Measurements from ENCODE around the gene ADAMTS8.

Gene ADAMTS8

GRCh38 chr11:130462101-130462885 lies 33.9 kb upstream of the ADAMTS8 start:
- DNase-seq = no peak

- no peak for DNase-seq
Observed at GRCh38 chr11:130459521-130459920, 31.1 kb upstream of the ADAMTS8 start.

GRCh38 chr11:130458410-130458729 lies 30.0 kb upstream of the ADAMTS8 start:
- DNase-seq = no peak

GRCh38 chr11:130457623-130458409 lies 29.4 kb upstream of the ADAMTS8 start:
- no peak for DNase-seq

- no peak for DNase-seq
Observed at GRCh38 chr11:130456286-130456685, 27.9 kb upstream of the ADAMTS8 start.

- DNase-seq = no peak
Observed at GRCh38 chr11:130455483-130456127, 27.2 kb upstream of the ADAMTS8 start.

- no peak for DNase-seq
Observed at GRCh38 chr11:130454491-130455252, 26.3 kb upstream of the ADAMTS8 start.

GRCh38 chr11:130452940-130453339 lies 24.5 kb upstream of the ADAMTS8 start:
- no peak for DNase-seq

- no peak for DNase-seq
Observed at GRCh38 chr11:130452176-130452575, 23.8 kb upstream of the ADAMTS8 start.

GRCh38 chr11:130451231-130452019 lies 23.0 kb upstream of the ADAMTS8 start:
- no peak for DNase-seq

GRCh38 chr11:130449996-130450769 lies 21.8 kb upstream of the ADAMTS8 start:
- DNase-seq = no peak

- DNase-seq = no peak
Observed at GRCh38 chr11:130449310-130449990, 21.0 kb upstream of the ADAMTS8 start.

- DNase-seq = peak; percentile 67
Observed at GRCh38 chr11:130448416-130449309, 20.3 kb upstream of the ADAMTS8 start, which contains the start of gene ADAMTS15. ADAMTS15 (plus strand) TSS chr11:130448645; CDS start chr11:130448974, 329 bp downstream.

GRCh38 chr11:130448039-130448415 lies 19.6 kb upstream of the ADAMTS8 start:
- DNase-seq = no peak

- no peak for DNase-seq
Observed at GRCh38 chr11:130445788-130446187, 17.4 kb upstream of the ADAMTS8 start.

- DNase-seq = no peak
Observed at GRCh38 chr11:130442737-130443136, 14.3 kb upstream of the ADAMTS8 start.

GRCh38 chr11:130441719-130442118 lies 13.3 kb upstream of the ADAMTS8 start:
- DNase-seq = no peak

- no peak for DNase-seq
Observed at GRCh38 chr11:130439876-130440275, 11.5 kb upstream of the ADAMTS8 start.

GRCh38 chr11:130439160-130439519 lies 10.7 kb upstream of the ADAMTS8 start:
- DNase-seq = no peak

Data from DMS153 (cell line).